Esophagus squamous epithelium (tissue), 5 donors: ENCODE measurements around the gene SERPINA5. TPM values are rescaled to one million over a fixed set of nuclear protein-coding genes. Genes with fewer than 3 reads are reported as not detected.

Experiments used
- DNase-seq: peaks from one replicate; lab custom pipeline; 2025; lab: John Stamatoyannopoulos, UW
- H3K27ac ChIP-seq, 4 donors: fragments of 200-600 bp; sonication (generic); one replicate each; pipeline ENCODE4 v1.5.1; 2016 to 2019; ENCODE audit warnings: mild to moderate bottlenecking in 1 of 4
- H3K27me3 ChIP-seq, 4 donors: fragments of 200-600 bp; sonication (generic); 1 replicate in 3 of 4; 2 replicates in 1 of 4; pipeline versions ENCODE4 v1.5.1 to v1.6.0; 2017 to 2021; ENCODE audit warnings: antibody characterized with exemption in 1 of 4
- H3K36me3 ChIP-seq, 3 donors: fragments of 200-600 bp; sonication (generic); one replicate each; pipeline ENCODE4 v1.5.1; 2016 to 2019
- H3K4me1 ChIP-seq, 3 donors: fragments of 200-600 bp; sonication (generic); one replicate each; pipeline ENCODE4 v1.5.1; 2017 to 2019
- H3K4me3 ChIP-seq, 4 donors: fragments of 200-600 bp; sonication (generic); 1 replicate in 3 of 4; 2 replicates in 1 of 4; pipeline ENCODE4 v1.5.1; 2016 to 2019; ENCODE audit warnings: mild to moderate bottlenecking in 2 of 4, moderate library complexity in 1 of 4
- H3K9me3 ChIP-seq, 3 donors: fragments of 200-600 bp; sonication (generic); one replicate each; pipeline ENCODE4 v1.5.1; 2016 to 2019
- POLR2A ChIP-seq, 4 donors: fragments of 450-650 bp; IDR thresholded peaks; one replicate each; pipeline ENCODE4 v1.6.1; 2017; ENCODE audit warnings: antibody characterized with exemption in 4 of 4, mild to moderate bottlenecking in 4 of 4, moderate library complexity in 3 of 4
- WGBS, 2 donors: methylation state at CpG; one replicate each; pipeline ENCODE4 v1.1.5; 2018; 5-methylcytosine and 5-hydroxymethylcytosine counted together
- intact Hi-C: fragments of 100-400 bp; cut with DNase I; formaldehyde crosslinking; loops from one replicate; pipeline ENCODE4 v1.15.0; 2022
- total RNA-seq, 4 donors: library from RNA; depleted of rRNA; stranded (reverse); fragments of >200 nt; gene quantifications; one replicate each; pipeline ENCODE4 v1.1.0, GENCODE V29; 2016
- TF ChIP-seq, protein P1 (sequence below), 6 experiments: fragments of 450-650 bp in 4 of 6; fragments of 200-600 bp in 2 of 6; sonication (generic) in 2 of 6; IDR thresholded peaks; one replicate each; pipeline ENCODE4 v1.5.1; 2016 to 2019; ENCODE audit warnings: antibody characterized with exemption in 6 of 6, mild to moderate bottlenecking in 4 of 6, moderate library complexity in 4 of 6
- donor health status: DM: yes; HTN: yes; CAD: no.

The SERPINA5 gene
- total RNA-seq, 4 donors from 2014 or later: 0.12 to 0.38 (median 0.35) TPM; not detected in 1

GRCh38 chr14:94591073-94591472 lies 9.8 kb downstream of the SERPINA5 start:
- H3K4me3 ChIP-seq: no peak overlapping the region
- no peaks in the 10 kb centered on the region for H3K9me3 ChIP-seq
- no peaks in the 10 kb centered on the region for H3K36me3 ChIP-seq
- DNase-seq: no peak
- H3K4me1 ChIP-seq: no peaks in the 10 kb centered on the region
- peaks cover 0 to 4% (median 0%) of the 10 kb centered on the region in 4 donors for H3K27me3 ChIP-seq
- intact Hi-C loops: no loop called here
- no peak overlapping the region for H3K27ac ChIP-seq
- TF ChIP-seq, protein P1, sequence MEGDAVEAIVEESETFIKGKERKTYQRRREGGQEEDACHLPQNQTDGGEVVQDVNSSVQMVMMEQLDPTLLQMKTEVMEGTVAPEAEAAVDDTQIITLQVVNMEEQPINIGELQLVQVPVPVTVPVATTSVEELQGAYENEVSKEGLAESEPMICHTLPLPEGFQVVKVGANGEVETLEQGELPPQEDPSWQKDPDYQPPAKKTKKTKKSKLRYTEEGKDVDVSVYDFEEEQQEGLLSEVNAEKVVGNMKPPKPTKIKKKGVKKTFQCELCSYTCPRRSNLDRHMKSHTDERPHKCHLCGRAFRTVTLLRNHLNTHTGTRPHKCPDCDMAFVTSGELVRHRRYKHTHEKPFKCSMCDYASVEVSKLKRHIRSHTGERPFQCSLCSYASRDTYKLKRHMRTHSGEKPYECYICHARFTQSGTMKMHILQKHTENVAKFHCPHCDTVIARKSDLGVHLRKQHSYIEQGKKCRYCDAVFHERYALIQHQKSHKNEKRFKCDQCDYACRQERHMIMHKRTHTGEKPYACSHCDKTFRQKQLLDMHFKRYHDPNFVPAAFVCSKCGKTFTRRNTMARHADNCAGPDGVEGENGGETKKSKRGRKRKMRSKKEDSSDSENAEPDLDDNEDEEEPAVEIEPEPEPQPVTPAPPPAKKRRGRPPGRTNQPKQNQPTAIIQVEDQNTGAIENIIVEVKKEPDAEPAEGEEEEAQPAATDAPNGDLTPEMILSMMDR (IDR thresholded peaks at IDR 0.05): no peak
- no peak for TF ChIP-seq POLR2A (IDR thresholded peaks at IDR 0.05)

DNA sequence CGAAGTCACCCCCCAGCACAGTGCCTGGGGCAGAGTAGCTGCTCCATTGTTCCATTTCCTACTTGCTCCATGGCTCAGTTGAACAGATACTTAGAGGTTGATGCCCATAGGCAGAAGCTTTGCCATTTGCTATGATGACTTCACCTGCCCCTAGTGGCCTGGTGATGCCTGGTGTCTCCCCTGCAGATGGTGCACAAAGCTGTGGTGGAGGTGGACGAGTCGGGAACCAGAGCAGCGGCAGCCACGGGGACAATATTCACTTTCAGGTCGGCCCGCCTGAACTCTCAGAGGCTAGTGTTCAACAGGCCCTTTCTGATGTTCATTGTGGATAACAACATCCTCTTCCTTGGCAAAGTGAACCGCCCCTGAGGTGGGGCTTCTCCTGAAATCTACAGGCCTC lies 10.6 kb downstream of the SERPINA5 start:
- peaks cover 0 to 4% (median 0%) of the 10 kb centered on the region in 4 donors for H3K27me3 ChIP-seq
- no peak overlapping the region for H3K27ac ChIP-seq
- no peaks in the 10 kb centered on the region for H3K4me1 ChIP-seq
- no peak overlapping the region for H3K4me3 ChIP-seq
- H3K36me3 ChIP-seq: no peaks in the 10 kb centered on the region
- no peak for DNase-seq
- TF ChIP-seq, protein P1 (IDR thresholded peaks at IDR 0.05): no peak
- no peak for TF ChIP-seq POLR2A (IDR thresholded peaks at IDR 0.05)
- H3K9me3 ChIP-seq: no peaks in the 10 kb centered on the region
- intact Hi-C loops: no loop called here
- 80 to 100% methylated on average over 3 to 8 of the region's 8 CpGs for WGBS, 2 donors

DNA sequence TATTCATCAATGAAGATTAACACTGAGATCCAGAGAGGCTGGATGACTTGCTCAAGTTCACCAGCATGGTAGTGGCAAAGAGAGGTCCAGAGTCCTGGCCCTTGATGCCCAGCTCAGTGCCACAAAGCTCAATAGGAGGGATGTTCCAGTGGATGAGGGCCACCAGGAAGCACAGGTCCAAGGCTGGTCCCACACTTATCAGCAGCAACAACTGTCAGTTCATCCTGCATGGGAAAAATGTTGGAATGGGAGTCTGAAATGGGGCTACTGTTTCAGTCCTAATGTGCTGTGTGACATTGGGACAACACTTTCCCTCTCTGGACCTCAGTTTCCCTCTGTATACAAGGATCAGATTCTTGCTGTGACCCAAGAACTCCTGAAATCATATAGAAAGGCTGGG lies 11.2 kb downstream of the SERPINA5 start:
- DNase-seq: no peak
- TF ChIP-seq, protein P1 (IDR thresholded peaks at IDR 0.05): no peak
- TF ChIP-seq POLR2A (IDR thresholded peaks at IDR 0.05): no peak
- intact Hi-C loops: no loop called here

GRCh38 chr14:94593376-94593748 lies 12.1 kb downstream of the SERPINA5 start:
- TF ChIP-seq, protein P1 (IDR thresholded peaks at IDR 0.05): no peak
- TF ChIP-seq POLR2A (IDR thresholded peaks at IDR 0.05): no peak
- Histone ChIP-seq H3K27ac (no peak overlapping the region), H3K4me3 (no peak overlapping the region), H3K9me3 (no peaks in the 10 kb centered on the region), H3K4me1 (peaks cover 0 to under 1% (median under 1%) of the 10 kb centered on the region in 3 donors), H3K36me3 (no peaks in the 10 kb centered on the region), H3K27me3 (no peaks in the 10 kb centered on the region)
- WGBS, 2 donors: 58 to 76% methylated on average over 3 of the region's 3 CpGs
- no peak for DNase-seq
- intact Hi-C loops: no loop called here

More for the DNA sequence above, 11.2 kb downstream of the SERPINA5 start:
- no peak overlapping the region for H3K27ac ChIP-seq
- peaks cover 0 to 4% (median 0%) of the 10 kb centered on the region in 4 donors for H3K27me3 ChIP-seq
- no peaks in the 10 kb centered on the region for H3K36me3 ChIP-seq
- H3K9me3 ChIP-seq: no peaks in the 10 kb centered on the region
- H3K4me3 ChIP-seq: no peak overlapping the region
- H3K4me1 ChIP-seq: no peaks in the 10 kb centered on the region

GRCh38 chr14:94593749-94594431 lies 12.7 kb downstream of the SERPINA5 start:
- H3K36me3 ChIP-seq: no peaks in the 10 kb centered on the region
- H3K4me1 ChIP-seq: peaks cover 4 to 6% (median 6%) of the 10 kb centered on the region in 3 donors
- H3K4me3 ChIP-seq: no peak overlapping the region
- no peak for DNase-seq
- H3K27me3 ChIP-seq: no peaks in the 10 kb centered on the region
- TF ChIP-seq, protein P1 (IDR thresholded peaks at IDR 0.05): no peak
- no peak for TF ChIP-seq POLR2A (IDR thresholded peaks at IDR 0.05)
- intact Hi-C loops: no loop called here
- no peak overlapping the region for H3K27ac ChIP-seq
- H3K9me3 ChIP-seq: no peaks in the 10 kb centered on the region
- WGBS, 2 donors: 83 to 88% methylated on average over 4 of the region's 4 CpGs
